ENCODE measurements around the gene SH3BP5L.

DNA sequence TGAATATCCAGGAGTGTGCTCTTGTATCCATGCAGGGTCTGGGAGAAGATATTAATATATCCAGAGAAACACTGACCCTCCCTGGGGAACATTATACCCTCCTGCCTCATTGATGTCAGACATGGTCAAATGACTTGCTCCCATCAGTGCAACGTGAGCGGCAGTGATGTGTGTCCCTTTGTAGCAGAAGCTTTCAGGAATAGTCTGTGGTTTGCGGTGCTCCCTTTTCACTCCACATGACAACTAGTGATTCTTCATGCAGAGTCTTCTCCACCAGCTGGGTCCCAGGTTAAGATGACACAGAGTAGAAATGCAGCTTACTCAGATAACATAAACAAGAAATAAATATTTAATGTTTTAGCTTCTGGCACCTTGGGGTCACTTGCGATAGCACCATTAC lies 38.3 kb downstream of the SH3BP5L start:
- TF ChIP-seq, protein P1, sequence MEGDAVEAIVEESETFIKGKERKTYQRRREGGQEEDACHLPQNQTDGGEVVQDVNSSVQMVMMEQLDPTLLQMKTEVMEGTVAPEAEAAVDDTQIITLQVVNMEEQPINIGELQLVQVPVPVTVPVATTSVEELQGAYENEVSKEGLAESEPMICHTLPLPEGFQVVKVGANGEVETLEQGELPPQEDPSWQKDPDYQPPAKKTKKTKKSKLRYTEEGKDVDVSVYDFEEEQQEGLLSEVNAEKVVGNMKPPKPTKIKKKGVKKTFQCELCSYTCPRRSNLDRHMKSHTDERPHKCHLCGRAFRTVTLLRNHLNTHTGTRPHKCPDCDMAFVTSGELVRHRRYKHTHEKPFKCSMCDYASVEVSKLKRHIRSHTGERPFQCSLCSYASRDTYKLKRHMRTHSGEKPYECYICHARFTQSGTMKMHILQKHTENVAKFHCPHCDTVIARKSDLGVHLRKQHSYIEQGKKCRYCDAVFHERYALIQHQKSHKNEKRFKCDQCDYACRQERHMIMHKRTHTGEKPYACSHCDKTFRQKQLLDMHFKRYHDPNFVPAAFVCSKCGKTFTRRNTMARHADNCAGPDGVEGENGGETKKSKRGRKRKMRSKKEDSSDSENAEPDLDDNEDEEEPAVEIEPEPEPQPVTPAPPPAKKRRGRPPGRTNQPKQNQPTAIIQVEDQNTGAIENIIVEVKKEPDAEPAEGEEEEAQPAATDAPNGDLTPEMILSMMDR (IDR thresholded peaks at IDR 0.05), result no peak
- no peak for TF ChIP-seq POLR2A (IDR thresholded peaks at IDR 0.05)
- TF ChIP-seq EP300 (IDR thresholded peaks at IDR 0.05), result no peak

Data from tibial nerve (tissue), 4 donors.